Measurements from ENCODE around the gene CFLAR.

GRCh38 chr2:201108341-201108740 lies 7.6 kb upstream of the CFLAR start:
- TF ChIP-seq PATZ1 (CRISPR knock-in tag; IDR thresholded peaks at IDR 0.05; ENCODE audit: borderline replicate concordance) (no peak), ZFP30 (CRISPR knock-in tag; IDR thresholded peaks at IDR 0.05) (no peak), ESRRG (CRISPR knock-in tag; IDR thresholded peaks at IDR 0.05) (no peak), ARNTL (CRISPR knock-in tag; IDR thresholded peaks at IDR 0.05; ENCODE audit: borderline replicate concordance, low read depth) (no peak), CSDC2 (CRISPR knock-in tag; IDR thresholded peaks at IDR 0.05) (no peak), CREB5 (CRISPR knock-in tag; IDR thresholded peaks at IDR 0.05; ENCODE audit: low read depth) (no peak), TCF4 (CRISPR knock-in tag; IDR thresholded peaks at IDR 0.05; ENCODE audit: borderline replicate concordance) (no peak), ZNF8 (CRISPR knock-in tag; IDR thresholded peaks at IDR 0.05) (no peak), ZFP3 (CRISPR knock-in tag; IDR thresholded peaks at IDR 0.05) (no peak), OSR1 (CRISPR knock-in tag; IDR thresholded peaks at IDR 0.05) (no peak), ZC3H10 (CRISPR knock-in tag; IDR thresholded peaks at IDR 0.05) (no peak), RARB (CRISPR knock-in tag; IDR thresholded peaks at IDR 0.05) (no peak), SNAI2 (CRISPR knock-in tag; IDR thresholded peaks at IDR 0.05) (no peak), POU6F1 (CRISPR knock-in tag; IDR thresholded peaks at IDR 0.05; ENCODE audit: borderline replicate concordance, low read depth) (no peak)
